IMR-90 (cell line): Measurements from ENCODE around the gene KDM4E. TPM values are rescaled to one million over a fixed set of nuclear protein-coding genes. Genes with fewer than 3 reads are reported as not detected.

Experiments used
- ATAC-seq: fragments of 200-7000 bp; cut with Tn5 transposase; 2 replicates; pipeline ENCODE4 v1.9.1; 2020; ENCODE audit warnings: low read depth, mild to moderate bottlenecking, moderate library complexity
- BruUV-seq: library from RNA; stranded (reverse); fragments of 400-500 nt; replicated peaks from 2 replicates; lab custom pipeline; 2021; lab: Mats Ljungman, UMichigan
- CTCF ChIA-PET: fragments of 300-600 bp; formaldehyde crosslinking; extraction: SDS; loops from one replicate; lab custom pipeline; 2021; ENCODE audit warnings: antibody characterized with exemption; lab: Yijun Ruan, JAX
- POLR2A ChIA-PET: fragments of 300-600 bp; sonication (Branson Sonifier 250); formaldehyde crosslinking; loops from one replicate; lab custom pipeline; 2022; ENCODE audit warnings: antibody characterized with exemption; ENCODE audit not compliant: unreplicated experiment; lab: Charles Lee
- DNase-seq: peaks from one replicate; pipeline ENCODE4 v3.0.0; 2013
- H2AFZ ChIP-seq: replicated peaks from 2 replicates; pipeline ENCODE3; 2013; ENCODE audit warnings: low read length, mild to moderate bottlenecking; ENCODE audit not compliant: poor library complexity
- H2AK5ac ChIP-seq: 2 replicates; pipeline ENCODE4 v1.6.1; 2013; ENCODE audit warnings: low read depth, low read length, inconsistent platforms
- H2AK9ac ChIP-seq: replicated peaks from 2 replicates; pipeline ENCODE3; 2013; ENCODE audit warnings: mild to moderate bottlenecking, low read depth, low read length, moderate library complexity; ENCODE audit not compliant: poor library complexity
- H2BK120ac ChIP-seq: 2 replicates; pipeline ENCODE4 v1.6.1; 2013; ENCODE audit warnings: low read depth, low read length, inconsistent platforms
- H2BK15ac ChIP-seq: 3 replicates; pipeline ENCODE4 v1.6.1; 2013; ENCODE audit warnings: low read depth, low read length, inconsistent platforms
- H2BK20ac ChIP-seq: 2 replicates; pipeline ENCODE4 v1.6.1; 2013; ENCODE audit warnings: low read depth, mild to moderate bottlenecking, inconsistent platforms, low read length, moderate library complexity
- H2BK5ac ChIP-seq: 2 replicates; pipeline ENCODE4 v1.6.1; 2013; ENCODE audit warnings: mild to moderate bottlenecking, low read depth, low read length, inconsistent platforms; ENCODE audit not compliant: poor library complexity, severe bottlenecking
- H3K14ac ChIP-seq: replicated peaks from 2 replicates; pipeline ENCODE4 v1.6.1; 2013; ENCODE audit warnings: low read depth, low read length, inconsistent platforms
- H3K18ac ChIP-seq: 2 replicates; pipeline ENCODE4 v1.6.1; 2013; ENCODE audit warnings: low read depth, low read length, control low read depth
- H3K23ac ChIP-seq: 2 replicates; pipeline ENCODE4 v1.6.1; 2013; ENCODE audit warnings: low read depth, low read length, inconsistent platforms
- H3K27ac ChIP-seq: 2 replicates; pipeline ENCODE4 v1.5.1; 2013; ENCODE audit warnings: mild to moderate bottlenecking, control low read depth, low read length; ENCODE audit not compliant: insufficient read depth
- H3K27me3 ChIP-seq: 2 replicates; pipeline ENCODE4 v1.6.1; 2013; ENCODE audit warnings: low read length; ENCODE audit not compliant: control insufficient read depth, insufficient read depth
- H3K36me3 ChIP-seq: 2 replicates; pipeline ENCODE4 v1.6.1; 2013; ENCODE audit warnings: low read length, mixed read lengths; ENCODE audit not compliant: control insufficient read depth, insufficient read depth
- H3K4ac ChIP-seq: 2 replicates; pipeline ENCODE4 v1.6.1; 2013; ENCODE audit warnings: low read depth, low read length, inconsistent platforms
- H3K4me1 ChIP-seq: 2 replicates; pipeline ENCODE4 v1.6.1; 2013; ENCODE audit warnings: low read length, mixed read lengths; ENCODE audit not compliant: control insufficient read depth, insufficient read depth
- H3K4me2 ChIP-seq: 2 replicates; pipeline ENCODE4 v1.6.1; 2013; ENCODE audit warnings: low read depth, mild to moderate bottlenecking, control low read depth, low read length, moderate library complexity
- H3K4me3 ChIP-seq: 2 replicates; pipeline ENCODE4 v1.5.1; 2013; ENCODE audit warnings: low read depth, mild to moderate bottlenecking, control low read depth, low read length, moderate library complexity; ENCODE audit not compliant: insufficient read depth
- H3K56ac ChIP-seq: 2 replicates; pipeline ENCODE4 v1.6.1; 2013; ENCODE audit warnings: low read length, inconsistent platforms; ENCODE audit not compliant: insufficient read depth; ENCODE audit errors: extremely low read depth
- H3K79me1 ChIP-seq, 2 experiments: 2 replicates each; pipeline ENCODE4 v1.6.1; 2013; ENCODE audit warnings: low read length in 2 of 2, inconsistent platforms in 1 of 2, low read depth in 1 of 2
- H3K9ac ChIP-seq: 2 replicates; pipeline ENCODE4 v1.6.1; 2013; ENCODE audit warnings: low read depth, low read length, control low read depth
- H3K9me1 ChIP-seq: 2 replicates; pipeline ENCODE4 v1.6.1; 2013; ENCODE audit warnings: low read length, inconsistent platforms; ENCODE audit not compliant: insufficient read depth
- H3K9me3 ChIP-seq: 2 replicates; pipeline ENCODE4 v1.6.1; 2013; ENCODE audit warnings: low read length; ENCODE audit not compliant: control insufficient read depth, insufficient read depth
- H4K20me1 ChIP-seq: 2 replicates; pipeline ENCODE4 v1.6.1; 2013; ENCODE audit warnings: low read length, inconsistent platforms; ENCODE audit not compliant: insufficient read depth
- H4K5ac ChIP-seq: 2 replicates; pipeline ENCODE4 v1.6.1; 2013; ENCODE audit warnings: mild to moderate bottlenecking, low read depth, low read length, control low read depth
- H4K8ac ChIP-seq, 2 experiments: 2 replicates each; pipeline ENCODE4 v1.6.1; 2013; ENCODE audit warnings: low read depth in 2 of 2, low read length in 2 of 2, control low read depth in 1 of 2, inconsistent platforms in 1 of 2
- H4K91ac ChIP-seq: 2 replicates; pipeline ENCODE4 v1.6.1; 2013; ENCODE audit warnings: low read depth, low read length, inconsistent platforms; ENCODE audit not compliant: insufficient read depth
- CHD1 ChIP-seq: IDR thresholded peaks from 2 replicates; pipeline ENCODE4 v1.6.1; 2012; ENCODE audit warnings: low read depth, low read length, improper control_type of control experiment
- FOS ChIP-seq: fragments of 150-350 bp; IDR thresholded peaks from 2 replicates; pipeline ENCODE4 v1.6.1; 2016; ENCODE audit warnings: low read depth, low read length
- MXI1 ChIP-seq: IDR thresholded peaks from 2 replicates; pipeline ENCODE4 v1.6.1; 2012; ENCODE audit warnings: low read depth, mild to moderate bottlenecking, low read length, moderate library complexity, borderline replicate concordance
- RFX5 ChIP-seq: IDR thresholded peaks from 2 replicates; pipeline ENCODE4 v1.8.0; 2012; ENCODE audit warnings: low read depth, mild to moderate bottlenecking, low read length, moderate library complexity
- WGBS, 2 experiments: methylation state at CpG; one replicate each; pipeline versions ENCODE4 v1.1.5 to v1.1.7; 2013; ENCODE audit warnings: missing lambda C conversion rate in 2 of 2; ENCODE audit not compliant: insufficient read length in 1 of 2; ENCODE audit errors: extremely low coverage in 2 of 2; 5-methylcytosine and 5-hydroxymethylcytosine counted together
- dilution Hi-C: fragments of 300-500 bp; cut with HindIII; formaldehyde crosslinking; loops from one replicate; pipeline ENCODE4 v1.14.3; 2018; ENCODE audit warnings: low sequenced_read_pairs; ENCODE audit not compliant: unreplicated experiment
- in situ Hi-C: fragments of 300-500 bp; cut with MboI; formaldehyde crosslinking; loops from 3 replicates; pipeline ENCODE4 v1.14.3; 2019; ENCODE audit warnings: low sequenced_read_pairs, inconsistent platforms, mixed read lengths
- intact Hi-C: fragments of 100-400 bp; cut with micrococcal nuclease; formaldehyde crosslinking; loops from 2 replicates; pipeline ENCODE4 v1.10.0; 2022
- polyA plus RNA-seq, 3 experiments: library from polyadenylated mRNA; depleted of rRNA; stranded (reverse); fragments of >200 nt; gene quantifications; 2 replicates each; pipeline ENCODE4 v1.2.3, GENCODE V29; 2012; ENCODE audit warnings: low replicate concordance in 1 of 3
- total RNA-seq: library from RNA; depleted of rRNA; stranded (reverse); fragments of >200 nt; gene quantifications from 2 replicates; pipeline ENCODE4 v1.2.3, GENCODE V29; 2012
- TF ChIP-seq, protein P1 (sequence below): conservative IDR thresholded peaks from 2 replicates; pipeline ENCODE4 v1.5.1; 2012; ENCODE audit warnings: mild to moderate bottlenecking, low read depth, low read length, improper control_type of control experiment

The KDM4E gene
- total and polyA plus RNA-seq, 2 of the 4 experiments (the other 2 are of a cell fraction): not detected

DNA sequence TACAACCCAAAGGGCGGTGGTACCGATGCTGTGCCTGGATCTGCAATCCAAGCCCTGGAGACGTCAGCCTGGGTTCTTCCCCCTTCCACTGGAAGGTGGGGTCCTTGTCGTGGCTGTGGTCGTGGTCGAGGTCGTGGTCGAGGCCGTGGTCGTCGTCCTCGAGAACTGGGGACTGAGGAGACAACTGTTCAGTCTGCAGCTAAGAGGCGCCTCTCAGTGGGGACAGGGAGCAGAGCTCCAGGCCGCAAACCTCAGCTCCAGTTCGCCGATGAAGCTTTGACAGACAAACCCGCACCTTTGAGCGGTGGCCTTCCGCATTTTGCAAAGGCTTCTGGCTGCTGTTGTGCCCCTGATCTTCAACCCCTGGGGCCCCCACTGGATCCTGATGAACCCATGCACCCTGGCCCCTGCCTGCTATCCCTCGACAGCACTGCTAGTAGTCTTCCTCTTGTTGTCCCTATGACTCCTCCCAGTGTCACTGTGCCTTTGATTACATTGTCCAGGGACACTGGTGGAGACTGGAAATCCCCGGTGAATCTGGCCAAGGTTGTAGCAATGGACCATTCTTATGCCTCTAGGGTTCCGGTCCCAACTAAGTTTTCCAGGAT, 25.6 kb downstream of the KDM4E start:
- no peak overlapping the region for H3K4me2 ChIP-seq
- no peak for DNase-seq
- H3K9ac ChIP-seq: no peak overlapping the region
- WGBS, 2 experiments: 79% methylated on average over 11 of the region's 22 CpGs; no CpG with 5 or more reads in 1 of the 2 experiments
- H2BK15ac ChIP-seq: no peak overlapping the region
- no peak overlapping the region for H3K14ac ChIP-seq
- dilution Hi-C loops (no loop called here), in situ Hi-C loops (loop anchor here (25.0 kb wide), 1 partner anchor 1387 kb away; no protein-coding TSS in a partner anchor), intact Hi-C loops (no loop called here)
- no peak for ATAC-seq
- H3K4me1 ChIP-seq: no peaks in the 10 kb centered on the region
- H3K27ac ChIP-seq: no peak overlapping the region
- no peaks in the 10 kb centered on the region for H3K79me1 ChIP-seq
- H3K9me1 ChIP-seq: no peaks in the 10 kb centered on the region
- H2BK120ac ChIP-seq: no peak overlapping the region
- H3K23ac ChIP-seq: no peak overlapping the region
- no peak overlapping the region for H2BK5ac ChIP-seq
- no peak overlapping the region for H2AK5ac ChIP-seq
- no peak overlapping the region for H2BK20ac ChIP-seq
- ChIA-PET CTCF (no interaction called here), POLR2A (no interaction called here)
- peaks cover 10% of the 10 kb centered on the region for H3K27me3 ChIP-seq
- H2AFZ ChIP-seq: no peak overlapping the region
- H2AK9ac ChIP-seq: no peak overlapping the region
- TF ChIP-seq, protein P1, sequence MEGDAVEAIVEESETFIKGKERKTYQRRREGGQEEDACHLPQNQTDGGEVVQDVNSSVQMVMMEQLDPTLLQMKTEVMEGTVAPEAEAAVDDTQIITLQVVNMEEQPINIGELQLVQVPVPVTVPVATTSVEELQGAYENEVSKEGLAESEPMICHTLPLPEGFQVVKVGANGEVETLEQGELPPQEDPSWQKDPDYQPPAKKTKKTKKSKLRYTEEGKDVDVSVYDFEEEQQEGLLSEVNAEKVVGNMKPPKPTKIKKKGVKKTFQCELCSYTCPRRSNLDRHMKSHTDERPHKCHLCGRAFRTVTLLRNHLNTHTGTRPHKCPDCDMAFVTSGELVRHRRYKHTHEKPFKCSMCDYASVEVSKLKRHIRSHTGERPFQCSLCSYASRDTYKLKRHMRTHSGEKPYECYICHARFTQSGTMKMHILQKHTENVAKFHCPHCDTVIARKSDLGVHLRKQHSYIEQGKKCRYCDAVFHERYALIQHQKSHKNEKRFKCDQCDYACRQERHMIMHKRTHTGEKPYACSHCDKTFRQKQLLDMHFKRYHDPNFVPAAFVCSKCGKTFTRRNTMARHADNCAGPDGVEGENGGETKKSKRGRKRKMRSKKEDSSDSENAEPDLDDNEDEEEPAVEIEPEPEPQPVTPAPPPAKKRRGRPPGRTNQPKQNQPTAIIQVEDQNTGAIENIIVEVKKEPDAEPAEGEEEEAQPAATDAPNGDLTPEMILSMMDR: no peak
- no peak for TF ChIP-seq CHD1
- no peak for TF ChIP-seq RFX5
- TF ChIP-seq MXI1: no peak
- no peak for TF ChIP-seq FOS
- H3K4ac ChIP-seq: no peak overlapping the region
- no peak overlapping the region for H3K4me3 ChIP-seq
- H3K36me3 ChIP-seq: no peaks in the 10 kb centered on the region
- H3K18ac ChIP-seq: no peak overlapping the region
- no peak overlapping the region for H4K8ac ChIP-seq
- no peaks in the 10 kb centered on the region for H4K20me1 ChIP-seq
- BruUV-seq: no TSS peak
- no peak overlapping the region for H3K56ac ChIP-seq
- no peaks in the 10 kb centered on the region for H3K9me3 ChIP-seq
- H4K91ac ChIP-seq: no peak overlapping the region
- H4K5ac ChIP-seq: no peak overlapping the region
